Retinal pigment epithelial cell (primary cell): Measurements from ENCODE around the gene GSG1L2.

ENCODE experiments used
- DNase-seq: peaks from one replicate; pipeline ENCODE4 v3.0.0-alpha.2; 2010; ENCODE audit warnings: low read depth
- H3K4me3 ChIP-seq: 2 replicates; pipeline ENCODE4 v1.5.1; 2011; ENCODE audit warnings: mild to moderate bottlenecking, low read length, control low read depth, moderate library complexity
- TF ChIP-seq, protein P1 (sequence below): conservative IDR thresholded peaks from 2 replicates; pipeline ENCODE4 v1.5.1; 2011; ENCODE audit warnings: low read depth, low read length, control low read depth, inconsistent platforms

The GSG1L2 gene

DNA sequence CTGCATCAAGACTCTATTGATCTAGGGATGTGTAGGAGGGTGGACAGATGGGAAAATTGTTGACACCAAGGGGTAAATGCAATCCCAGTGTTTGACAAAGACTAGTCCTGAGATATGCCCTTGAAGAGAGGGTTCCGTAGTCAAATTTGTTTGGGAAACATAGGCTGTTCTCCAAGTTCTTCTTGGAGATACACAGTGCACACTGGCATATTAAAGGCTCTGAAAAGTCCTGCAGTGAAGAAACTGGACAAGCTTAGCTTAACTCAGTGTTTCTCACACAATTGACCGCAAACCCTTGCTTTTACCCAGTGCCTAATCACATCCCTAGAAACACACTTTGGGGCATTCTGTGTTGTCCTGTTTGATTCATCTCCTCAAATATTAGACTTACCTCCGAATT, 41.3 kb downstream of the GSG1L2 start:
- H3K4me3 ChIP-seq: no peak overlapping the region
- TF ChIP-seq, protein P1, sequence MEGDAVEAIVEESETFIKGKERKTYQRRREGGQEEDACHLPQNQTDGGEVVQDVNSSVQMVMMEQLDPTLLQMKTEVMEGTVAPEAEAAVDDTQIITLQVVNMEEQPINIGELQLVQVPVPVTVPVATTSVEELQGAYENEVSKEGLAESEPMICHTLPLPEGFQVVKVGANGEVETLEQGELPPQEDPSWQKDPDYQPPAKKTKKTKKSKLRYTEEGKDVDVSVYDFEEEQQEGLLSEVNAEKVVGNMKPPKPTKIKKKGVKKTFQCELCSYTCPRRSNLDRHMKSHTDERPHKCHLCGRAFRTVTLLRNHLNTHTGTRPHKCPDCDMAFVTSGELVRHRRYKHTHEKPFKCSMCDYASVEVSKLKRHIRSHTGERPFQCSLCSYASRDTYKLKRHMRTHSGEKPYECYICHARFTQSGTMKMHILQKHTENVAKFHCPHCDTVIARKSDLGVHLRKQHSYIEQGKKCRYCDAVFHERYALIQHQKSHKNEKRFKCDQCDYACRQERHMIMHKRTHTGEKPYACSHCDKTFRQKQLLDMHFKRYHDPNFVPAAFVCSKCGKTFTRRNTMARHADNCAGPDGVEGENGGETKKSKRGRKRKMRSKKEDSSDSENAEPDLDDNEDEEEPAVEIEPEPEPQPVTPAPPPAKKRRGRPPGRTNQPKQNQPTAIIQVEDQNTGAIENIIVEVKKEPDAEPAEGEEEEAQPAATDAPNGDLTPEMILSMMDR: no peak
- DNase-seq: no peak

- no peak overlapping the region for H3K4me3 ChIP-seq
- TF ChIP-seq, protein P1: no peak
- DNase-seq: no peak
These were observed 45.0 kb downstream of the GSG1L2 start for GRCh38 chr17:9776911-9777310.

GRCh38 chr17:9772658-9773057, 49.2 kb downstream of the GSG1L2 start:
- TF ChIP-seq, protein P1: no peak
- H3K4me3 ChIP-seq: no peak overlapping the region
- no peak for DNase-seq

GRCh38 chr17:9771465-9771864, 50.4 kb downstream of the GSG1L2 start:
- no peak overlapping the region for H3K4me3 ChIP-seq
- TF ChIP-seq, protein P1: no peak
- DNase-seq: no peak

DNA sequence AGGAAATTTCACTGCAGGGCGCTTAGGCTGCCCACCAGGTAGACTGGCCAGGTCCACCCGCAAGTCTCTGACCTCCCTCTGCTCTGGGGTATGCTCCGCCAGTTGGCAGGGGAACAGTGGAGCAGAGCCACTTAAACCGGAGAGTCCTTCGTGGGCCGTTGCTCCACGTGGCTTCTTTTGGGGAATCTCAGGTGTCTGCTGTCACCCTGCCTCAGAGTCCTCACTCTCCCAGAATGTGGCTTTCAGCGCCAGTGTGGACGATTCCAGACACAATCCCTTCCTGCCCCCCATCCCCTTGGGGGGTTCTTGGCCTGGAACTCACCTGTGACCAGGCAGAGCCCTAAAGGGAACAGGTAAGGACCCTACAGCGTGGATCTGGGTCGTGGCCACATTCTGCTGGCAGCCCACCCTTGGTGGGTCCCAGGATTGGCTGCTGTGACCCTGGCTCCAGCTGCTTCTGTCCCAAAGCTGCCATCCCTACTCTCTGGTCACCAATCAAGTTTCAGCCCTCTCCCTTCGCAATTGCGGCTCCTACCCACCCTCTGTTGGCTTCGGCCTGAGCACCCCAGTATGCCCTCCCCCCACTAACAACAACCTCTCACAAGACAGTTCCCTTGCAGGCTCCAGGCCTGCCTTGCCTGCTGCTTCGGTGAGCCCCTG, 52.7 kb downstream of the GSG1L2 start:
- TF ChIP-seq, protein P1: no peak
- no peak overlapping the region for H3K4me3 ChIP-seq
- DNase-seq: no peak

DNA sequence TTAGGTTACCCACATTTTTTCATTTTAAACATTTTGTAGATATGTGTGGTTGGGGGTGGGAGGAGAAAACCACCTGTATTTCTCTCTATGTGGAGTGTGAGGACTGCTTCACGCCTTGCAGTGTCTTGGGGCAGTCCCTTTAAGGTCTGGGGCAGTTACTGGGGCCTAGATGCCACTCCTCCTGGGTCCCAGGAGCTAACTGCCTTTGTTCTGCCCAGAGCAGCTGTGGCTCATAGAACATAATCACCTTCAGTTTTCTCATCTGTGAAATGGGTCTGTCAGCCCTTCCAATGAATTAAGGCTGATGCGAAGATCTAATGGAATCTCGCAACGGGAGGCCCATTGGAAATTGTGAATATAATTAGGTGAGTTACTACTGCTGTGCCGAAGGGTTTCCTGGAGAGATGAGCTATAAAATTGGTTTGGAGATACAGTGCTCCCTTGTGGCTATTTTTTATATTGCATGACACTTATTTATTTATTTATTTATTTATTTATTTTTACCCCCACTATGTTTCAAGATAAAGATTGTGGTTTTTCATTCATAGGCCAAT, 53.4 kb downstream of the GSG1L2 start:
- H3K4me3 ChIP-seq: no peak overlapping the region
- TF ChIP-seq, protein P1: peak; percentile 42
- no peak for DNase-seq

DNA sequence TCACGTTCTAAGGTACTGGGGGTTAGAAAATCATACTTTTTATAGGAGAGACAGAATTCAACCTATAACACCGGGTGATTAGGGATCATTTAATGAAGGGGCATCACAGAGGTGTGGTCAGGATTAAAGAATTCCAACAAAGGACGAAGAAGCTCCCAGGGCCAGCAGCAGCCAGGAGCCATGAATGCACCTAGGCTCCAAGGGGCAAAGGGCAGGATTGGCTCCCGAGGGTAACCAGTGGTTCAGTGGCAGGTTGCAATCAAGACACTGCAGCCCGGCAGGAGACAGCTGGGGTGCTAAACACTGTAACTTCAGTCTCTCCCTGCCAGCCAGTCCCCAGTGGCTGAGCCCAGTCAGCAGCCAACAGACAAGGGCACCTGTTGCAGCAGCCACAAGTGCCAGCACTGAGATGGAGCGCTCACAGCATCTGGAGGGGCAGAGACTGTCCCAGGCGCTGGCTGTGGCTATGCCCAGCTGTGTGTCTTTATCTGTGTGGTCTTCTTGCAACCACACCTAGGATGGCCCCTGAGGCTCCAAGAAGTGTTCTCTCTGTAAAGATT, 54.4 kb downstream of the GSG1L2 start:
- TF ChIP-seq, protein P1: no peak
- DNase-seq: no peak
- H3K4me3 ChIP-seq: no peak overlapping the region
